Measurements from ENCODE around the gene KRTAP4-4.

GRCh38 chr17:41140360-41141131 is 20.0 kb downstream of the KRTAP4-4 start, which contains the start of gene KRTAP4-6:
- no peak for TF ChIP-seq CTCF (IDR thresholded peaks at IDR 0.05)
- no peak for TF ChIP-seq POLR2A (IDR thresholded peaks at IDR 0.05; ENCODE audit: low read depth)
